Cardiac muscle cell (in vitro differentiated cells and primary cell): ENCODE measurements around the gene TBX18. TPM values are rescaled to one million over a fixed set of nuclear protein-coding genes. Genes with fewer than 3 reads are reported as not detected.

Experiments
- DNase-seq, 2 donors: peaks; one replicate each; pipeline versions ENCODE4 v3.0.0 to v3.0.0-alpha.2; 2010 to 2017; ENCODE audit warnings: low read depth in 1 of 2, low spot score in 1 of 2
- H3K27ac ChIP-seq: fragments of 200-600 bp; sonication (generic); 2 replicates; pipeline ENCODE4 v1.5.1; 2016
- H3K27me3 ChIP-seq: fragments of 200-600 bp; sonication (generic); 2 replicates; pipeline ENCODE4 v1.6.0; 2016; ENCODE audit warnings: control low read depth
- H3K36me3 ChIP-seq: fragments of 200-600 bp; sonication (generic); 2 replicates; pipeline ENCODE4 v1.5.1; 2016; ENCODE audit warnings: control low read depth
- H3K4me1 ChIP-seq: fragments of 200-600 bp; sonication (generic); 2 replicates; pipeline ENCODE4 v1.8.1; 2017; ENCODE audit warnings: low read depth, mild to moderate bottlenecking, mixed run types
- H3K4me3 ChIP-seq: fragments of 200-600 bp; sonication (generic); 2 replicates; pipeline ENCODE4 v1.5.1; 2016; ENCODE audit warnings: mild to moderate bottlenecking
- H3K9me3 ChIP-seq: fragments of 200-600 bp; sonication (generic); 2 replicates; pipeline ENCODE4 v1.5.1; 2017; ENCODE audit warnings: low read depth, mild to moderate bottlenecking, control low read depth
- CTCF ChIP-seq: IDR thresholded peaks from 2 replicates; pipeline ENCODE4 v1.5.1; 2012; ENCODE audit warnings: low read depth, mild to moderate bottlenecking, low read length
- polyA plus RNA-seq: library from polyadenylated mRNA; unstranded; fragments of >200 nt; fragmentation: Nextera tagmentation; extraction: Ambion mirVana; gene quantifications from 2 replicates; pipeline ENCODE4 v1.2.1, GENCODE V29; 2016
- total RNA-seq: library from RNA; depleted of rRNA; stranded (reverse); fragments of >200 nt; gene quantifications from 2 replicates; pipeline ENCODE4 v1.2.3, GENCODE V29; 2016

TBX18 gene
- total and polyA plus RNA-seq, 2 experiments from 2014 or later: 1.2 to 5.5 TPM

DNA sequence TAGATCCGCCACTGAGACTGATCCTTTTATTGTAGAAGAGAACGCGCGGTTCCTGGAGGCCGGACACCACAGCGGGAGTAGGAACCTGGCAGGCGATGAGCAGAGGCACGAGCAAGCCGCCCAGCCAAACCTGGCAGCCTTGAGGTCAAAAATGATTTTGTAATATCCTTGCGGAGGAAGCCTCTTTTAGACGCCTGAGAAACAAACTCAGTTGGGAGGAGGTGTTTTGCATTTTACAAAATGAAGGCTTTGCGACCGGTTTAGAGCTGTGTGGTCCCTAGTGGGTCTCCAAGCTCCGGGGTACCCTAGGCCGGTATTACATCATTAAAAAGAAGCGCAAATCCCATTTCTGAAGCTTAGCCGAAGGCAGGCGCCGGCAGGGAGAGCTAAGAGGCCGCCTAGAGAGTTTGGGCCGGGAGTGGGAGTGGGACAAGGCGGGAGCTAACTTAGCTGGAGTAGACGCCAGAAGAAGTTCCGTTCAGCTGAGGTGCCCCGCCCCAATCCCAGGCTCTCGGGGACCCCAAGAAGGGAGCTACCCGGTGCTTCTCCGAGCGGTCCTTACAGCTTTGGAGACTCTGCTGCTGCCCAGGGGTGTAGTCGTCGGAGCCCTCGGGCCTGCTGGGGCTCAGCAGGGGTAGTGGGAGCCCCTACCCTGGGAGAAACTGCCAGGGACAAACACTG is 1.9 kb upstream of the TBX18 start:
- no peak overlapping the region for H3K27ac ChIP-seq
- peaks cover 100% of the 10 kb centered on the region for H3K27me3 ChIP-seq
- DNase-seq: peak in 1 of 2 donors; percentile 76
- no peaks in the 10 kb centered on the region for H3K4me1 ChIP-seq
- no peak for TF ChIP-seq CTCF
- no peaks in the 10 kb centered on the region for H3K9me3 ChIP-seq
- no peaks in the 10 kb centered on the region for H3K36me3 ChIP-seq
- H3K4me3 ChIP-seq: no peak overlapping the region

GRCh38 chr6:84763886-84764331 is 489 bp downstream of the TBX18 start:
- peak in 1 of 2 donors; percentile 58 for DNase-seq

GRCh38 chr6:84763003-84763885 is 1.2 kb downstream of the TBX18 start:
- Histone ChIP-seq H3K4me3 (peak overlapping the region; percentile 53), H3K9me3 (no peaks in the 10 kb centered on the region), H3K27me3 (peaks cover 100% of the 10 kb centered on the region), H3K36me3 (no peaks in the 10 kb centered on the region), H3K27ac (no peak overlapping the region), H3K4me1 (no peaks in the 10 kb centered on the region)
- peak; percentile 29 for TF ChIP-seq CTCF
- DNase-seq: peak; percentile 54 to 96

More at GRCh38 chr6:84763886-84764331, 489 bp downstream of the TBX18 start:
- H3K9me3 ChIP-seq: no peaks in the 10 kb centered on the region
- H3K4me1 ChIP-seq: no peaks in the 10 kb centered on the region
- no peaks in the 10 kb centered on the region for H3K36me3 ChIP-seq
- H3K27me3 ChIP-seq: peaks cover 100% of the 10 kb centered on the region
- TF ChIP-seq CTCF: no peak
- peak overlapping the region; percentile 53 for H3K4me3 ChIP-seq
- no peak overlapping the region for H3K27ac ChIP-seq

DNA sequence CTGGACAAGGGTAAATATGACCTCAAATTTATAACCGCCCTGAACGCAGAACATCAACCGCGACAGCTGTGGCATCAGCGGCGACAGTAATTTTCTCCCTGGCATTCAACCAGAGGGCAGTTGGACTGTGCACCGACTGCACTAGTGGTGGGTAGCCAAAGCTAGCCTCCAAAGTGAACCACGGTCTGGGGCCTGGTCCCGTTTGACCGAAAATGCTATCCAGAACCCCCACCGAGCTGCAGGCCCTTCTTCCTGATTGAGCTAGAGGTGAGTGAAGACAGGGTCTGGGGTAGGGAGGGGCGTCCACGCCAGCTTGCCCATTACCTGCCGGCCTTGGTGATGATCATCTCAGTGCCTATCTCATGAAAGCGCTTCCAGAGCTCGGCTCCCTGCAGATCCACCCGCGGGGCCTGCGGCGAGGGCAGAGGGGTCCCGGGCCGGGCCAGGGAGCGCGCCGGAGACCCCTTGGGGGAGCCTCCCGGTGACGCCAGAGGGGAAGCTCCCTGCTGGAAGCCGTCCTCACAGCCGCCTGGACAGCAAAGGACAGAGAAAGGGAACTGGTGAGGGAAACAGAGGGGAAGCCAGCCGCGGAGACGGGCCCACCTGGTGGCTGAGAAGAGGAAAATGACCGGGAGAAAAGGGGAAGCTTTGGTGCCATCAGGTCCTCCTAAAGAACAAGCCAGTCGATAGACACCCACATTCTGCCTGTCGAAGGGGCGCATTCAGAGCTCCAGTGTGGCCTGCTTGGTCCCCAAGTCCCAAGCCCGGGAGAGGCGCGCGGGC is 2.0 kb downstream of the TBX18 start:
- Histone ChIP-seq H3K27ac (no peak overlapping the region), H3K36me3 (no peaks in the 10 kb centered on the region), H3K4me3 (peak overlapping the region; percentile 53), H3K27me3 (peaks cover 97% of the 10 kb centered on the region), H3K4me1 (no peaks in the 10 kb centered on the region), H3K9me3 (no peaks in the 10 kb centered on the region)
- peak; percentile 39 for TF ChIP-seq CTCF
- DNase-seq: peak; percentile 52 to 70

- no peak overlapping the region for H3K27ac ChIP-seq
- DNase-seq: peak in 1 of 2 donors; percentile 35
- H3K4me1 ChIP-seq: no peaks in the 10 kb centered on the region
- H3K4me3 ChIP-seq: no peak overlapping the region
- TF ChIP-seq CTCF: no peak
- no peaks in the 10 kb centered on the region for H3K9me3 ChIP-seq
- peaks cover 94% of the 10 kb centered on the region for H3K27me3 ChIP-seq
- no peaks in the 10 kb centered on the region for H3K36me3 ChIP-seq
These were observed 5.9 kb downstream of the TBX18 start for GRCh38 chr6:84758486-84758885.
